HG03439 (cell line): ENCODE data around the gene HTRA3.

Source experiments
- ATAC-seq: cut with Tn5 transposase; IDR thresholded peaks from one replicate; pipeline ENCODE4 v1.9.1; 2021; ENCODE audit warnings: mild to moderate bottlenecking, moderate library complexity; ENCODE audit not compliant: unreplicated experiment

The HTRA3 gene

GRCh38 chr4:8278421-8279287, 9.1 kb downstream of the HTRA3 start:
- ATAC-seq = no peak

DNA sequence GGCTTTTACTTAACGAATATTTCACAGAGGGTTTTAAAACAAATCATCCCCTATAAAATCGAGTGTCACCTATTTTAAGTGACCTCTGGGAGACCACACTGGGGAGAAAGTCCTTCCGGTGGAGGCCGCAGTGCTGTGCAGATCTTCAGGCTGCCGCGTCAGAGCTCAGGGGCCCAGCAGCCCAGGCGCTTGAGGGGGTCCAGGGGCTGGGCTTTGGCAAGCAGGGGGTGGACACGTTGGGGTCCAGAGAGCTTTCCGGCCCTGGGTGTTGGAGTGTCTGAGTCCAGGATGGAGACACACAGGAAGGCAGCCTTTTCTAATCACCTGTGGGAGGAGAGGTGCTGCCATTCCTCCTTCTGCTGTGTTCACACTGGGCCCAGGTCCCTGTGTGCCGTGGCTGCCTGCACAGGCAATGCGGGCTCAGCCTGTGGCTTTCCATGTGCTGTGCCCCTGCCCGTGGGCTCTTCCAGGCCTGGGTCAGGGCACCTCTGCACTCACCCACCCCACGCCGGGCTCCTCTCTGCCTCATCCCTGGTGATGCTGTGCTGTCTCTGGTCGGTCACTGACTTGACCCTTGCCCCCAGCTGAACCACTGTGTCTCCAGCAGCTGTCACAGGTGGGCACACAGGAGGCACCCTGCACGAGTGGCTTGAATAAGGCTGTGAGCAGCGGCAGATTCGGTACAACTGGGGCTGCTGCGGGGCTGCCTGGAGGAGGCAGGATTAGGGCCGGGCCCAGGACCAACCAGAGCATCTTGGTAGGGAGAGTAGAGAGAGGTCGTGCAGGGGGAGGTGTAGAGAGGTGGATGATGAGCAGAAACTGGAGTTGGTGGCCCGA, 10.0 kb downstream of the HTRA3 start:
- ATAC-seq = no peak

GRCh38 chr4:8280158-8280875, 10.8 kb downstream of the HTRA3 start:
- ATAC-seq = no peak

GRCh38 chr4:8280876-8281440, 11.4 kb downstream of the HTRA3 start:
- ATAC-seq = no peak

DNA sequence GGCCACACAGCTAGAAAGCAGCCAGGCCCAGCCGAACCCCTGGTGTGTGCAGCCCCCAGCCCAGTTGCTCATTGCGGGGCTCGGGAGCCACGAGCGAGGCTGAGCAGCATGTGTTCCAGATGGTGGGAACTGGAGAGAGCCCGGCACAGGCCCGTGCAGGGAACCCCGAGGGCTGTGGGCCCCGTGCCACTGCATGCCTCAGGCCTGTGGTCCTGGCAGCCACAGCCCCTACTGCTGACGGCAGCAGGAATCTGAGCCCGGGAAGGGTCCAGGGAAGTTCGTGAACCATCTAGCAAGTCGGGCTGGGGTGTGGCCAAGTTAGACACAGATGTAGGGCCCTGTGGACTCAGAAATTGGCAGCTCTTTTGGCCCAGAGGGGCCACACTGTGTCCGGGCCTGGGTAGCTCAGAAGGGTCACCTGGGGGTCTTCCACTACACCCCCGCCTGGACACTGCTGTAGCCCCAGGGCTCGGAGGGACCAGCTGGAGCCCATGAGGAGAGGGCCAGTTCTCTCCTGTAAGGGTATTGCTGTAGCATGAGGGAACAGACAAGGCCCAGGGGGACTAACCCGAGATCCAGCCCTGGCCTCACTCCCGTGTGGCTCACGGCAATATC, 12.1 kb downstream of the HTRA3 start:
- no peak for ATAC-seq

- ATAC-seq = no peak
These were observed 12.6 kb downstream of the HTRA3 start for GRCh38 chr4:8282134-8282641.

- no peak for ATAC-seq
These were observed 13.2 kb downstream of the HTRA3 start for GRCh38 chr4:8282742-8283141.

GRCh38 chr4:8283161-8283560, 13.6 kb downstream of the HTRA3 start:
- ATAC-seq = no peak

- no peak for ATAC-seq
These were observed 14.1 kb downstream of the HTRA3 start for GRCh38 chr4:8283631-8284121.

DNA sequence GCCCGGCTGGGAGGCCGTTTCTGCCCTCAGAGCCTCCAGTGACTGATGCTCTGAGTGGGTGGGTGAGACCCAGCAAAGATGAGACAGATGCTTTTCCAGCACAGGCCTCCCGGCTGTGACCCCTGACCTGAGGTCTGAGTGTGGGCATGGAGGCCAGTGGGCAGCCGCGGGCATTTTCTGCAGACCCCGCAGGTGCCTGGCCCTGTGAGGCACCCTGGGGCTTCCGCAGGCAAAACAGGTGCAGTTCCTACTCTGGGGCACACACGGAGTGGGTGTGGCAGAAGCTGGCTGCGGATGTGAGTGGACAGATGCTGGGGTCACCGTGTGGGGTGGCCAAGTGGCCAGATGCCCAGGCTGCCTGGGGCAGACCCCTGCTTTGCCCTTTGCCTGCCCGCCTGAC, 14.8 kb downstream of the HTRA3 start:
- no peak for ATAC-seq

- ATAC-seq = no peak
These were observed 15.8 kb downstream of the HTRA3 start for GRCh38 chr4:8285143-8285975.

DNA sequence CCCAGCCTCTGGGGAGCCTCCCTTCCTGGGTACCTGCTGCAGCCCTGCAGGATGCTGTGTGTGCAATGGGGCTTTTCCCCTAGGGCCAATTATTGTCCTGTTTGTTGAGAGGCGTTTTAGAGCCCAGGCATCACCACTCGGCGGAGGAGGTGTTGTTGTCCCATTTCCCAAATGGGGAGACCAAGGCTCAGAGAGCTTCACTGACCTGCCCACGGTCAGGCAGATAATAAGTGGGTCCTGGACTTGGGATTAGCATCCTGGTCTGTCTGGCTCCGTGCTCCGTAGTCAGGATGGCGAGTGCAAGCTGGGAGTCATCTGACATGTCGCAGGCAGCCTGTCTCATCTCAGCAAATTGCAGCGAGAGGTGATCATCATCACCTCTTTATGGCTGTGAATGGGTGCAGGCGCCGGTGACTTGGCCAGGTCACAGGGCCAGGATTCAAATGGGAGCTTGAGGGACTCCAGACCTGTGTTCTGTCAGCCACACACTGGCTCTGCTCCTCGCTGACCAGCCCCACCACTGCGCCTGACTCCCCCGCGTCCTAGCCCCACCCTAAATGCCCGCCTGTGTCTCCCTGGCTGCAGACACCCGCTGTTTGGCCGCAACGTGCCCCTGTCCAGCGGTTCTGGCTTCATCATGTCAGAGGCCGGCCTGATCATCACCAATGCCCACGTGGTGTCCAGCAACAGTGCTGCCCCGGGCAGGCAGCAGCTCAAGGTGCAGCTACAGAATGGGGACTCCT, 16.6 kb downstream of the HTRA3 start:
- no peak for ATAC-seq

GRCh38 chr4:8286719-8287342, 17.3 kb downstream of the HTRA3 start:
- ATAC-seq = no peak

DNA sequence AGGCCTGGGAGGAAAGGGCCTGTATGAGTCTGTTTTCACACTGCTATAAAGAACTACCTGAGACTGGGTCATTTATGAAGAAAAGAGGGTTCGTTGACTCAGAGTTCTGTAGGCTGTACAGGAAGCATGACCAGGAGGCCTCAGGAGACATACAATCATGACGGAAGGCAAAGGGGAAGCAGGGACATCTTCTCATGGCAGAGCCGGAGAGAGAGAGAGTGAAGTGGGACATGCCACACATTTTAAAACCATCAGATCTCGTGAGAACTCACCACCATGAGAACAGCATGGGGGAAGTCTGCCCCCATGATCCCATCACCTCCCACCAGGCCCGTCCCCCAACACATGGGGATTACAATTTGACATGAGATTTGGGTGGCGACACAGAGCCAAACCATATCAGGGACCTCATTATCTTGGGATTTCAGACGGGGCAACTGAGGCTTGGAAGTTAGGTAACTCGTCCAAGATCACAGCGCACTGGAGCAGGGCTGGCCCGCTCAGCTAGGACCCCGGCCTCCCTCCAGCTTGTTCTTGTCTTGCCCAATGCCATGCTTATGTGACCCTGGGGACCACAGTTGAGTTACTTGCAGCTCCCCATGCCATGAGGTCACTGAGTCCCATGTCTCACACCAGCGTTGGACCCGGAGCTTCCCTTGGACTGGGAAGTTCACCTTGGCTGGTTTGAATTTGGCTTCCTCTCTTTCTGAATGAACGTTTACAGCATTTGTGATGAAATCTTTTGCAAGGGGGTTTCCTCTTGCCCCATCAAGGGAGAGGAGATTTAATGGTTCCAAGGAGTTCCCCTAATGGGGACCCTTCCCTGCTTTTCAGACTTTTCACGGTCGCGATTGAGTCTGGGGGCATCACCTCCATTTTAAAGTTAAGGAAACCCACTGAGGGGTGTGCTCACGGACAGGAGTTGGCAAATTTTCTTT, 18.1 kb downstream of the HTRA3 start:
- no peak for ATAC-seq

GRCh38 chr4:8289151-8289750, 19.7 kb downstream of the HTRA3 start:
- ATAC-seq = no peak

DNA sequence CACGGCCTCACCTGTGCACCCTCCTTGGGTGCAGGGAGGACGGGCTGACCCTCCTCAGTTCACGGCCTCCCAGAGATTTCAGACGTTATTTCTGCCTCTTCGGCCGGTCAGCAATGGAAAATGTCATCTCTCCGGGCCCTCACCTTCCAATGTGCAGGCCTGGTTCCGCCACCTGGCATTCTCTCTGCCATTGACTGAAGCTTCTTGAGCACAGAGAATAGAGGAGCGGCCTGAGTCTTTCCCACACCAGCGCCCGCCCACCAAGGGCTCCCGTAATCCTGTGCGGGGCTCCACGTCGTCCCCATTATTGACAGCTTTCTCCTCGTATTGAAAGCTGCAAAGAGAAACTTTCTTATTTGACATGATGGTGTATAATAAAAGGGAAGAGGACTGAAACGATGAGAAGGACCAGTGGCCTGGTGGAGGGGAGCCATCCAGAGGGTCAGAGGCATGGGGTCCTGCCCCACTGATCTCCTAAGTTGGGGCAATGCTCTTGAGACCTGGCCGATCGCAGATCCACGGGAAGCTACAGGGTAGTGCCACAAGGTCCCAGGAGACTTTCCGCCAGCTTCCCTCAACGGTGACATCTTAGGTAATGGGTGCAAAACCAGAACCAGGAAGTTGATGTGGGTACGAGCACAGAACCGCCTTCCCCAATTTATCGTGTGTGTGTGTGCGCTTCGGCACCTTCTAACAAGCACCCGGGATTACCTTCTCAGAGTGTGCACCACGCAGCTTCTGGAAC, 20.6 kb downstream of the HTRA3 start:
- ATAC-seq = no peak
